ENCODE measurements around the gene SLC28A1.
"Not testable (repeated sequence)": the region's sequence is repeated elsewhere in the genome, so short reads cannot be mapped to it uniquely, and the experiment has no call there.

SLC28A1 gene

GRCh38 chr15:84970843-84971242 lies 86.4 kb downstream of the SLC28A1 start:
- DNase-seq (ENCODE audit: low spot score), result no peak

- DNase-seq (ENCODE audit: low spot score), result no peak
Measured at GRCh38 chr15:84973492-84974460, 89.3 kb downstream of the SLC28A1 start.

- DNase-seq (ENCODE audit: low spot score), result no peak
Measured at GRCh38 chr15:84975871-84976351, 91.4 kb downstream of the SLC28A1 start.

GRCh38 chr15:84976746-84977345 lies 92.4 kb downstream of the SLC28A1 start:
- no peak for DNase-seq (ENCODE audit: low spot score)

- peak; percentile 20 for DNase-seq (ENCODE audit: low spot score)
Measured at GRCh38 chr15:84979651-84980050, 95.2 kb downstream of the SLC28A1 start.

- peak; percentile 90 for DNase-seq (ENCODE audit: low spot score)
Measured at GRCh38 chr15:84980196-84981053, 96.0 kb downstream of the SLC28A1 start.

- peak; percentile 96 for DNase-seq (ENCODE audit: low spot score)
Measured at GRCh38 chr15:84981054-84981710, 96.7 kb downstream of the SLC28A1 start.

GRCh38 chr15:84981711-84982300 lies 97.3 kb downstream of the SLC28A1 start, which contains the start of gene PDE8A:
Gene PDE8A (plus strand): TSS chr15:84981856. CDS start chr15:84982163, 307 bp downstream.
- DNase-seq (ENCODE audit: low spot score), result no peak

GRCh38 chr15:84982301-84982920 lies 97.9 kb downstream of the SLC28A1 start:
- peak; percentile 61 for DNase-seq (ENCODE audit: low spot score)

- DNase-seq (ENCODE audit: low spot score), result peak; percentile 40
Measured at GRCh38 chr15:84983294-84983693, 98.8 kb downstream of the SLC28A1 start.

GRCh38 chr15:84983711-84984110 lies 99.2 kb downstream of the SLC28A1 start:
- DNase-seq (ENCODE audit: low spot score), result peak; percentile 41

GRCh38 chr15:84985158-84985557 lies 100.7 kb downstream of the SLC28A1 start:
- no peak for DNase-seq (ENCODE audit: low spot score)

- DNase-seq (ENCODE audit: low spot score), result not testable (repeated sequence)
Measured at GRCh38 chr15:84987351-84987750, 102.9 kb downstream of the SLC28A1 start.

- DNase-seq (ENCODE audit: low spot score), result no peak
Measured at GRCh38 chr15:84987949-84988624, 103.6 kb downstream of the SLC28A1 start.

GRCh38 chr15:84988909-84989644 lies 104.6 kb downstream of the SLC28A1 start:
- DNase-seq (ENCODE audit: low spot score), result no peak

- DNase-seq (ENCODE audit: low spot score), result no peak
Measured at GRCh38 chr15:84990507-84990906, 106.0 kb downstream of the SLC28A1 start.

GRCh38 chr15:84991014-84991712 lies 106.7 kb downstream of the SLC28A1 start:
- no peak for DNase-seq (ENCODE audit: low spot score)

GRCh38 chr15:84992157-84992944 lies 107.9 kb downstream of the SLC28A1 start:
- no peak for DNase-seq (ENCODE audit: low spot score)
